CD4-positive, alpha-beta T cell treated with Interleukin-6 at 100 ng/mL for 8 hours (primary cell): ENCODE data around the gene HOXD4.

Experiments used
- DNase-seq: peaks from one replicate; pipeline ENCODE4 v3.0.0-alpha.2; 2020; ENCODE audit warnings: mixed read lengths, low spot score

HOXD4 gene

GRCh38 chr2:176139661-176140512 is 11.5 kb upstream of the HOXD4 start:
- no peak for DNase-seq

- peak; percentile 21 for DNase-seq
Observed at GRCh38 chr2:176140513-176141317, 10.6 kb upstream of the HOXD4 start.

DNA sequence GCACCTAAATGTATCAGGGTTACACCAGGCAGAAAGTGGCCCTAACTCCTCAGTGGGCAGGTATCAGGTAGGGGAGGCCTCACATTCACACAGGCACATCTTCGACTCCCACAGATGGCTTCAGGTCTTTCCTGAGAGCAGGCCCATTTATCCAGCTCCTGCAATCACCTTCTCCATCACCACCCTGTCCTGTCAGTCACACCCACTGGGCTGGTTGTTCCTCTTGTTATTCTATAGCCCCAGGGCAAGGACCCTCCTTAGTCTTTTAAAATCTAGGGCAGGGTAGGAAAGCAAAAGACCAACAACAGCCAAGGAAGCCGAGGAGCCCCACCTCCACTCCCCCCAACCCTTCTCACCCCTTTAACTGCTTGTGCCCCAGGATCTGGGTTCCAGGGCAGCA is 9.1 kb upstream of the HOXD4 start:
- DNase-seq = no peak

DNA sequence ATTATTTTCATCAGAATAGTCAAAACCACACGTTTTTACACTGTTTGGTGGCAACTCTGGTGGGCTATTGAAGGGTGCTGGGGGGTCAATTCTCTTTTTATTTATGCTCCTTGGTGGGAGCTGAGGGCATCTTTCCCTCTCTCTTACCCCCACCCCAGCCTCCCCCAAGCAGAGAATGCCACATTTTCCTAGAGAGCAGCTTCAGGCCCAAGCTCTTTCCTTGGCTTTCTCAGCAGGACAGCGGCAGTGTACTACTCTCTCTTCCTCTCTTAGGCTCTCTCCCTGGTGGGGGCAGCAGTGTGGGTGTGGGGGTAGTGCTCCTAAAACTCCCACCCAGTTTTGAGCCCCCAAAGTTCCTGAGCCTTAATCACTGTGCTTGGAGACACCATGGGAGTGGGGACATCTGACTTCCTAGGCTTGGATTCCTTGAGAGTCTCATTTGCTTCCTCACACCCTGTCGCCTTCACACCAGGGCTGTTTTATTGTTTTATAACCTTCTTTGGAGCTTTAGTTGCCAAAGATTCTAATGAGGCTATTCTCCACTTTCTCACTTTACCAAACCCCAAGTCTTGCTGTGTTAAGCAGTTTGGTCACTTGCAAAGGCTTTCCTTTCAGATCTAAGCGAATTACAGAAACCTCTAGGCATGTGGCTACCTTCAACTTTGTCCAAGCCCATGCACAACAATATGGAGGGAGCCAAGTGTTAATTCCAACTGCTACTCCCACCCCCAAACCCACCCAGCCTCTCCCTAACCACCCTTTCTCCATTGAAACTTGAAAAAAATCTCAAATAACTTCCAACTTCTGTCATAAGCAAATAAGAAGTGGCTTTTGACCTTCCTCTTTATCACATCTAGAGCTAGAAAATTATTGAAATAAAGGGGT is 6.0 kb upstream of the HOXD4 start:
- DNase-seq = no peak

GRCh38 chr2:176146101-176146500 is 5.2 kb upstream of the HOXD4 start:
- no peak for DNase-seq

- DNase-seq = no peak
Observed at GRCh38 chr2:176146645-176147044, 4.7 kb upstream of the HOXD4 start.

DNA sequence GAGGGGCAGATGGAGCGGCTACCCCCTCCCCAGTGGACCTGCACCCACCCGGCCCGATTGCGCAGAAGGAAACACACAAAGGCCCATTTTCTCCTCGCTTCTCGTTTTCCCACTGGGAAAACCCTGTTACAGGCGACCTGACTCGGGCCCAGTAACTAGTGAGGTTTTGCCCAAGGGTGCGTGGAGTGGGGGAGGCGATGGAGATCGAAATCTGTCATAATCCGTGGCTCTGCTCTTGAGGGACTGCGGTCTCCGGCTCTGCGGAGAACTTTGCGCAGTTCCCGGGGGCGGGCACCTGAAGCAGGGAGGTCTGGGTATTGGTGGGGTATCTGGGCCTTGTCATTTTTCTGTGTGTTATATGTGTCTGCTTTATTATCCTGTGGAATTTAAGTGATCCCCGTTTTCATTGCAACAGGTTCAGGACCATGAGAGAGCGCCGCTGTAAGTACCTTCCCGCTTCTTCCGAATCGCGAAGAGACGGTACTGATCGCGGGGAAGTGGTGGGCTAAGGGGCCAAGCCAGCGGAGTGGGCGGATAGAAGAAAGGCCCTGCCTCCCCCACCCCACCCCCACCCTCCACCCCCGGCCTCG is 4.0 kb upstream of the HOXD4 start:
- no peak for DNase-seq

- DNase-seq = no peak
Observed at GRCh38 chr2:176147800-176148496, 3.4 kb upstream of the HOXD4 start.

DNA sequence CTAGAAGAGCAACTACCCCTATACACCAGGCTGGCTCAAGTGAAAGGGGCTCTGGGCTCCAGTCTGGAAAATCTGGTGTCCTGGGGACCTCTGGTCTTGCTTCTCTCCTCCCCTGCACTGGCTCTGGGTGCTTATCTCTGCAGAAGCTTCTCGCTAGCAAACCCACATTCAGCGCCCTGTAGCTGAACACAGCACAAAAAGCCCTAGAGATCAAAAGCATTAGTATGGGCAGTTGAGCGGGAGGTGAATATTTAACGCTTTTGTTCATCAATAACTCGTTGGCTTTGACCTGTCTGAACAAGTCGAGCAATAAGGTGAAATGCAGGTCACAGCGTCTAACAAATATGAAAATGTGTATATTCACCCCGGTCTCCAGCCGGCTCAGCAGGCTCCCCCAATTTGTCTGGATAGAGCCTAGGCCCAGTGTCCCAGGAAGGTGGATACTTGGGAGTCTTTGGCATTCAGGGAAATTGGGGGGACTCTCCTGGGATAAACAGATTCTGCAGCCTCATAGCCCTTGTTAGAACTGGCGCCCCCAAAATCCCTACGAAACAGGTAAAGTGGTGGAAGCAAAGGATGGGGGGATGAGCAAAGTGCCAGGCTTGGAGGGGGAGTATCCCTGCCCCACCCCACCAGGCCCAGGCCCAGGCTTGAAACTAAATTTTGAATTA is 2.5 kb upstream of the HOXD4 start:
- DNase-seq = no peak

GRCh38 chr2:176149481-176149938 is 1.8 kb upstream of the HOXD4 start:
- DNase-seq = no peak

DNA sequence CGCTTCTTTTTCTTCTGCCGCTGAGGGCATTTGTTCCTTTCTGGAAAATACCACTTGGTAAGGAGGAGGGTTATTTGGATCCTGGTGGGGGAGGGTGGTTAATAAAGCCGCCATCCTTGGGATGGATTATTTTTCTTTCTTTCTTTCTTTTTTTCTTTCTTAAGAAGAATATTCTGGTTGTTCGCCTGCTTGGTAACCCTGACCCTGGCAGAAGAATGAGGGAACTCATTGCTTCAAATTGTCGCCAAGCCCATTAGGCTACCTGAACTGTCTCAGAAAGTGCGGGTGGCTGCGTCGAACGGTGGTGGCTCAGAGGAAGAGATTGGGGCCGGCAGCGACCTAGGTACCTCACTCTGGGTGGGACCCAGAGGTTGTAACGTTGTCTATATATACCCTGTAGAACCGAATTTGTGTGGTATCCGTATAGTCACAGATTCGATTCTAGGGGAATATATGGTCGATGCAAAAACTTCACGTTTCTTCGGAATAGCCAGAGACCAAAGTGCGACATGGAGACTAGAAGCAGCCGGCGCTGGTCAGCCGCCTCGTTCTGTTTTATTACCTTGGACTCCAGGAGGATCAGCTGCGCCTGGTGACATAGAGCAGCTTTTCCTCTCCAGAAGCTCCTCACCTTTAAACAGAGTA is 1.3 kb upstream of the HOXD4 start:
- DNase-seq = no peak

DNA sequence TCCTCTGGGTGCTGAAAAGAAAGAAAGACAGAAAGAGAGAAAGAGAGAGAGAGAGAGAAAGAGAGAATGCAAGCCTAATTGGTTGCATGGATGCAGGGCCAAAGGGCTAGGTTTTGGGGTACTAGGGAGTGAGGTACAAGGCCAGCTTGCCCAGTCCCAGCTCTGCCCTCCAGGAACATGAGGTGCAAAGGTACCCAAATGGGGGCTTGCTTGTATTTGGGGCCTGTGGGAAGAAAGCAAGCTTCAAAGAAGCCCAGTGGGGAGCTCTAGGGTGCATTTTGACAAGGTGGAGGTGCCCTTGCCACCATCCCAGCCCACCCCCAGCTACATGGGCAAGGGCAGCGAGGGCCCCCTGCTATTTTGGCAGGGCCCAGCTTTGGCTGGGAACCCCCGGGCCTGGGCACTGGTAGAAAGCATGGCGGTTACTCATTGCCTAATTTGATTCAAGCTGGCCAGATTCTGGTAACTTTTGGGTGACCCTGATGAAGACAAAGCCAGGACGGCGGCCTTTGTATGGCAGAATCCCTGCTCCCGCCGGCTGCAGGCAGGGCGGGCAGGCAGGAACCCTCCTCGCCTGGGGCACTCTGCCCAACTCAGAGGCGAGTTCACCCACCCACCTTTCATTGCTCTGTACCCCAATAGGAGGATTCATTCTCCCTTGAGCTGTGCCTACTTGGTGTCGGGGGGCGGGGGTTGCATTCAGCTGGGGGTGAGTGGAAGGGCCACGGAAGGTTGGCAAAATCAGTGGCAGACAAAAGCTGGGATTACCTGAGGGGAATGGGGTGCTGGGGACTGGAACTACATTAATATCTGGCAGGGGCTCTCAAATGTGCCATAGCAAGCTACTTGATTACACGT is 537 bp upstream of the HOXD4 start:
- no peak for DNase-seq

GRCh38 chr2:176152350-176153181 is 1.2 kb downstream of the HOXD4 start:
- no peak for DNase-seq

DNA sequence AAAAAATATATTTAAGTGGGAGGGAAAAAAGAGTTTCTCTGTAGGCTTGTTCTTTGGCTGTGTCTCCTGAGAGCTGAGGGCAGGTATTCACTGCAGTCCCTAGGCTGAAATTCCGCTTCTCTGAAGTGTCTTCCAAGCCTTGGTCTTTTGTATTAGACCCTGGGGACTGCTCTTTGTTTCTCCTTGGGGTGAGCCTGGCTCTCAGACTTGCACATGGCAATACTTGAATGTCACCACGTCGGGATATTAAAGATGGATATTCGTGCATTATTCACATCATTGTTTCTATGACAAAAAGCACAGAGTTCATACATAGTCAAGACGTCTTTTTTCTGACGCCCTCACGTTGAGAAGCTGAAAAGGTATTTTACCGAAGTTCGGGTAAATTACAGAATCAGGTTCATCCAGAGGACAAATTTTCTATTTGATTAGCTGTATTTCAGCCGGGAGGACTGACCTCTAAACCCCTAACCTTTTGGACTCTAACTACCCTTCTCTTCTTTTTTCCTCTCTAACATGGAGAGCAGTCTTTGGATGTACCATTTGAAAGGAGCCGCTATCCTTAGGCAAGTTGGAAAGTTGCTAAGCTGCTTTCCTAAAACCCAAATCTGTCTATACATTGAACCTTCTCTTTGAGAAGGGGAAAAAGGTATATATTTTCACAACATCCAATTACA is 3.4 kb downstream of the HOXD4 start:
- no peak for DNase-seq

GRCh38 chr2:176155356-176156044 is 4.2 kb downstream of the HOXD4 start:
- no peak for DNase-seq

GRCh38 chr2:176156301-176156806 is 5.0 kb downstream of the HOXD4 start:
- DNase-seq = no peak
